T-helper 22 cell (primary cell): ENCODE measurements around the gene GNPNAT1.
"Not testable (repeated sequence)": the region's sequence is repeated elsewhere in the genome, so short reads cannot be mapped to it uniquely, and the experiment has no call there.

ENCODE experiments used
- DNase-seq: peaks from one replicate; pipeline ENCODE4 v3.0.0-alpha.2; 2020; ENCODE audit warnings: low read depth

The GNPNAT1 gene

DNA sequence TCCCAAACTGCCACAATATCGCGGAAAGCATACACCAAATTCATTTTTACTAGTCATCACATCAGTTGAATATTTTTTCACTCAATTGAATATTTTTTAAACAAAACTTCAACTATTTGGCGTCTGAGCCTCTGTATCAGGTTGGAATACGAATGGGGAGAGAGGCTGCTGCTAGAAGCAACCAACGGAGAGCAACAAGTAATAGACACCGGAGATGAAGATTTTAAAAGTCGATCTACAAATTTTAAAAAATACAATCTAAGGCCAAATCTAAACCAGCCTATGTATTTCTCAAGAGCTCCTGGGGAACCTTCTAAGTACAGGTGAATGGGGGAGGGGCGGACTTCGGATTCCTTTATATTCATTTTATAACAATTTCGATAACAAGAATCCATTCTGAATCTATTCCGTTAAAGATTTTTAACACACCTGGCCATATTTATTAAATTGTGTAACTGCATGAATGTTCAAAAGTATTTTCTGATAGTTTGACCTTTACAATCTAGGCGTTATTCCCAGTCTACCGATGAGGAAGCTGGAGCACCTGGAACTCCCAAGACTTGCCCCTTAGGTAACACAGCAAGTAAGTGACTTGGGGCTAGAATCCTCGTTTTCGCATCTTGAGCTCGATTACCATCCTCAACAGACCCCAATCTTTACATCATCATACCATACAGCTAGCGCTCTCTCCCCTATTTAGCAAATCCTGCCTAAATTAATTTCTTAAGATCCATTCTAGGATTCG lies 1.2 kb downstream of the GNPNAT1 start:
- no peak for DNase-seq

- DNase-seq = no peak
Measured at GRCh38 chr14:52789118-52789517, 2.3 kb downstream of the GNPNAT1 start.

- no peak for DNase-seq
Measured at GRCh38 chr14:52786887-52787286, 4.5 kb downstream of the GNPNAT1 start.

DNA sequence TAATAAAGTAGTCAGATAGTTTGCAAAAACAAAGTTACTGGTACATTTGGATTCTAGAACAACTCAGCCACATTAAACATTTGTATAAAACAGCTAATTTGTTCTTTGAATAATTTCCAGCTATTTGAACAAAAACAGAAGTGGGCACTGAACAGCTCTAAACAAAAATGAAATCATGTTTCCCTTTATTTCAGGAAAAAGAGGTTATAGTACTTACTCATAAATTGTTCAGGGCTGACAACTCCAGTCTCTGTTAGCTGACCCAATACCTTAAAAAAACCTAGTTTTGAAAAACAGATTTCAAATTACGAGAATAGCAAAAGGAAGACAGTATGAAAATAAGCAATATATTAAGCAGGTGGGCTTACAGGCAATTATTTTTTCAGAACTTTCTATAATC lies 8.2 kb downstream of the GNPNAT1 start:
- DNase-seq = no peak

DNA sequence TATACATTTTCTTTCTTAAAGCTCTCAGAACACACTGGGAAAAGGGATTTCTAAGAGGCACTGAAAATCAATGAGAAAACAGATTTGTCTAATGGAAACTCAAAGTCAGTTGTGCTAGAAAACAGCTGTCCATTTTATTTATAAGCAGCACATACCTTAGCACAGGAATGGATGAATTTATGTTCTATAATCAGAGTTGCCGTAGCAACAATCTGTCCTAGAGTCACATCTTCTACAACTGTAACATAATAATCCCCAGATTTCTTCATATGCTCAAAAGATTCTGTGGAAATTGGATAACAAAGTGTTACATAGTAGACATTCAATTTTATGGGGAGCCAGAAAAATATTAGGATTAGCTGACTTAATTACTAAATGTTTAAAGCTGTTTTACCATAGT lies 9.8 kb downstream of the GNPNAT1 start:
- no peak for DNase-seq

DNA sequence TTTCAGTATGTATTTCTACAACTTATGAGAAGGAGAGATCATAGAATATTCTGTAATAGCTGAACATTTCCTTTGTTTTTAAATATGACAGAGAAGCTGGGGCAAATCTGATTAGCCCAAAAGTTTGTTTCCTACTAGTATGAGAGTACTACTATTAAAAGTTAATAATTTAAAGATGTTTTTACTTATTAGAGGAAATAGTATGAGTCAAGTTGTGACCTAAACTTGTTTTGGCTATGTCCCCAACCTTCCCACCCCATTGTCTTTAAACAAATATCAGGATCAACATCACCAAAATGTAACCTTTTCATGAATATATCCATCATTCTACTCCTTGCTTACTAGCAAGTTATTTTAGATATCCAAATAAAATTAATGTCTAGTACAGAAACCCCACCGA lies 10.5 kb downstream of the GNPNAT1 start:
- DNase-seq = no peak

DNA sequence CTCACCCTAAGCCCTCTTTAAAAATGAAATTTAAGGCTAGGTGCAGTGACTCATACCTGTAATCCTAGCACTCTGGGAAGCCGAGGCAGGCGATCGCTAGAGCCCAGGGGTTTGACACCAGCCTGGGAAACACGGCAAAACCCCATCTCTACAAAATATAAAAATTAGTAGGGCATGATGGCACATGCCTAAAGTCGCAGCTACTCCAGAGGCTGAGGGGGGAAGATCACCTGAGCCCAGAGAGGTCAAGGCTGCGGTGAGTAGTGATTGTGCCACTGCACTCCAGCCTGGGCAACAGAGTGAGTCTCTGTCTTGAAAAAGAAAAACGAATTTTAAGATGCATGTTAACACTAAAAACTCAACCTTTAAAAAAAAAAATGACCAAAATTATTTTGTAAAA lies 12.7 kb downstream of the GNPNAT1 start:
- DNase-seq = no peak

DNA sequence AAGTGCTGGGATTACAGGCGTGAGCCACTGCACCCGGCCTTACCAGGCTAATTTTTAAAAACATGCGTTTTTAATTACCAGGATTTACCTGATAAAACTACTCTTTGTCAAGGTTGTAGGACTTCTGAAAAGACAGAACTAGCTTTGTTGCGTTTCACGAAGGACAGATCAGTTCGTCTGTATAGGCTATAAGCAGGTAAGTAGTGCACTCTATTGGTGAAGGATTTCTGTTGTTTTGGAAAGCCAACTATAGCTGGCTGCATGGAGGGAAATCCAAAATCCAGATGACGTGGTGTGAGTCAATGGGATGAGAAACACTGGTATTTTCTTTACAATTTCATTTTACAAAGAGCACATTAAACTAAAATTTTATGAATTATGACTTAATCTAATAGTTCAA lies 14.6 kb downstream of the GNPNAT1 start:
- DNase-seq = no peak

DNA sequence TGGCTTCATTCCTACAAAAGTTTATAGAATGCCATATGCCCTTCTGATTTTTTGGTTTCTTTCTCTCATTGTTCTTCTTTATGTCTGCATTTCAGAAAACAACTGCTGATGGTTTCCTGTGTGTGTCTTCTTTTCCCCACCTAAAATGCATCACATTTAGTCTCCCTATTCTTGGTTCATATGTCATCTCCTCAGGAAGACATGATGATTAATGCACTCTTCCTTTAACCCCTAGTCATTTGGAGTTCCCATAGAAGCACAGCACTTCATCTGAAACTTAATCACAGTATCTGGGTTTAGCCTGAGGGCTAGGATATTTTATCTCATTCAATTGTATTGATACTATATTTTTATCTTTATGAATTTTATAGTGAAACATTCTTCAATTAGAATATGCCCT lies 21.5 kb downstream of the GNPNAT1 start:
- DNase-seq = no peak

- DNase-seq = no peak
Measured at GRCh38 chr14:52767058-52767833, 24.2 kb downstream of the GNPNAT1 start.

DNA sequence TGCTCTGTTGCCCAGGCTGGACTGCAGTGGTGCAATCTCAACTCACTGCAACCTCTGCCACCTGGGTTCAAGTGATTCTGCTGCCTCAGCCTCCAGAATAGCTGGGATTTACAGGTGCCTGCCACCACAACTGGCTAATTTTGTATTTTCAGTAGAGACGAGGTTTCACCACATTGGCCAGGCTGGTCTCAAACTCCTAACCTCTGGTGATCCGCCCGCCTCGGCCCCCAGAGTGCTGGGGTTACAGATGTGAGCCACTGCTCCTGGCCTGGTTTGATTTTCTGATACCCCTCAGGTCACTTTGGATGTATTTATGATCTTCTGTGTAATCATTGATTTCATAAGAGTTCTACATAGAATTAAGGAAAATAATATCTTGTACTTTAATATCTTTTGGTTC lies 28.5 kb downstream of the GNPNAT1 start:
- not testable (repeated sequence) for DNase-seq

DNA sequence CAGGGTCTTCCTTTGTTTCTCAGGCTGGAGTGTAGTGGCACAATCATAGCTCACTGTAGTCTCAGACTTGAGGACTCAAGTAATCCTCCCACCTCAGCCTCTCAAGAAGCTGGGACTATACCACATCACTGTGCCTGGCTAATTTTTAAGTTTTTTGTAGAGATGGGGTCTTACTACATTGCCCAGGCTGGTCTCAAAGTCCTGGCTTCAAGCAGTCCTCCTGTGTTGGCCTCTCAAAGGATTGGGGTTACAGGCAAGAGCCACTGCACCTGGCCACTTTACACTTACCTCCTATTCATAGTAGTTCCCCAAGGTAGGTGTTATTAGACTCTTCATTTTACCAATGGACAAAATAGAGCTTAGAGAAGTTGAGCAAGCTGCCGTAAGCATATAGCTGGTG lies 32.3 kb downstream of the GNPNAT1 start:
- no peak for DNase-seq

- DNase-seq = no peak
Measured at GRCh38 chr14:52755607-52756316, 35.6 kb downstream of the GNPNAT1 start.

GRCh38 chr14:52748647-52749292 lies 42.6 kb downstream of the GNPNAT1 start:
- DNase-seq = no peak

DNA sequence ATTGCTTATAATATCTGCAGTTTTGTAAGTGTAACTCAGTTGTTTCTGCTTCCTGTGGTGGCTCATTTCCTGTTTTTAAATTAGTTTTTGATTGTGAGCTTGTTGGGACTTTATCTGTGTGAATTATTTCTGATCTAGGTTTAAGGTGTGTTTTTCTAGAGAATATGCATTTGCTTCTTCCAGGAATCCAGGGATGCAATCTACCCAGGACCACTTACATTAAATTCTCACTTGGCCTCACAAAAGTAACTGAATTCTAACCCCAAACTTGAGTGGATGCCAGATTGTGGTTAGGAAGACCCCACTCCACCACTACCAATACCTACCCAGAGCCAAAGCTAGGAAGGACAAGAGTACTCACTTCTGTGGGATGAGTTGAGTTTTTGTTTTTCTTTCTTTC lies 49.5 kb downstream of the GNPNAT1 start:
- DNase-seq = no peak

- no peak for DNase-seq
Measured at GRCh38 chr14:52740751-52741150, 50.7 kb downstream of the GNPNAT1 start.

GRCh38 chr14:52738409-52738808 lies 53.0 kb downstream of the GNPNAT1 start:
- no peak for DNase-seq

- DNase-seq = no peak
Measured at GRCh38 chr14:52735921-52736489, 55.4 kb downstream of the GNPNAT1 start.

DNA sequence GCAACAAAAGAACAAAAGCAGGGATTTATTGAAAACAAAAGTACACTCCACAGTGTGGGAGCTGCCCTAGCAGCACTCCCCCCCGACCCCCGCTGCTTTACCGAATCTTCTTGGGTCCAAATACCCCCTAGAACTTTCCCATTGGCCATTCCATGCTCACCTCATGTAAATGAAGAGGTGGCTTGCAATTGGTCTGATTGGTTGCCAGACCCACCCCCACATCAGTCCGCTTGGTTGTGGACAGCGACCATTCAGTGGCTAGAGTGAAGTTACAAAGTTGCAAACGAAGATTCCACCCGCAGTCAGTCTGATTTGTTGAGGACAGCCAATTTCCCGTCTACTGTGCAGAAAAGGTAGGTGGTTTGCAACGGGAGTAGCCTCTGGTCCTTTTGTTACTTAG lies 57.6 kb downstream of the GNPNAT1 start:
- no peak for DNase-seq

GRCh38 chr14:52730709-52731111 lies 60.7 kb downstream of the GNPNAT1 start:
- DNase-seq = no peak

DNA sequence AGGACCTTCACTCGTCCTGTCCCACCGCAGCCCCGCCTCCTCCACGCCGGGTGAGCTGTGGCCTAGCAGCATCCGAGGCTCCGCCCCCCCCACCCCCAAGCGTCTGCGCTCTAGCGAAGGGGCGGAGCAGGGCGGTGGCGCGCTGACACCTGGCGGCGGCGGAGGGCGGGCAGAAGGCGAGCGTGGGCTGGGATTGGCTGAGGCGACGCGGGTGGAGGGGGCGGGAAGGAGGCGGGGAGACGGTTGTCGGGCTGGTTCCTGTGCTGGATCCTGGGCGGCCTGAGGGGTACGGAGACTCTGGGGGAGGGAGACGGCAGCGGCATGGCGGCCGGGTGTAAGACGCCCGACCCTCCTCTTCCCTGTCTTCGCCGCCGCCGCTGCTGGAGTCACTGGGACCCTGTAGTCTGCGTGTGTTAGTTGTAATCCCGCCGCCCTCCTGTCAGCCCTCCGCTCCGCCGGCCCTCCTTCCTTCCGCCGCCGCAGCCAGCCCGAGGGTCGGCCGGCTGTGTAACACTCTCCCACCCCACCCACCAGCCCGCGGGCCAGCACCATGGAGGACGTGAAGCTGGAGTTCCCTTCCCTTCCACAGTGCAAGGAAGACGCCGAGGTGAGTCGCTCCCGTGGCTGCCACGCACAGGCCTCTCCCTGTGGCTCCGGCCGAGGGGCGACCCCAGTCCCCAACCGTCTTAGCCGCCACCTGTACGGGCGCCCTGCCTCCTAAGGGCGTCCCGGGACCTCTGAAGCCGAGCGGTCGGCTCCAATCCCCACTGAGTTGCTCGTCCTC lies 61.3 kb downstream of the GNPNAT1 start, which contains the start of gene STYX:
TSS of gene STYX (plus strand) at position 242 of the 784 bp plus-strand sequence. CDS start at position 551, 309 bp downstream.
- peak; percentile 97 for DNase-seq
